IMR-90 (cell line): Measurements from ENCODE around the gene RGS10.

Source experiments
- BHLHE40 ChIP-seq: fragments of 150-350 bp; IDR thresholded peaks from 2 replicates; pipeline ENCODE4 v1.6.1; 2016; ENCODE audit warnings: mild to moderate bottlenecking, low read depth, low read length
- CEBPB ChIP-seq: IDR thresholded peaks from 2 replicates; pipeline ENCODE4 v1.6.1; 2012; ENCODE audit warnings: low read depth, low read length, improper control_type of control experiment
- CHD1 ChIP-seq: IDR thresholded peaks from 2 replicates; pipeline ENCODE4 v1.6.1; 2012; ENCODE audit warnings: low read depth, low read length, improper control_type of control experiment
- MAFK ChIP-seq: IDR thresholded peaks from 2 replicates; pipeline ENCODE4 v1.6.1; 2012; ENCODE audit warnings: low read depth, low read length, improper control_type of control experiment
- POLR2A ChIP-seq: IDR thresholded peaks from 2 replicates; pipeline ENCODE4 v1.6.1; 2012; ENCODE audit warnings: mild to moderate bottlenecking, low read depth, low read length
- RAD21 ChIP-seq: IDR thresholded peaks from 2 replicates; pipeline ENCODE4 v1.6.1; 2012; ENCODE audit warnings: low read length, improper control_type of control experiment
- RCOR1 ChIP-seq: IDR thresholded peaks from 2 replicates; pipeline ENCODE4 v1.6.1; 2012; ENCODE audit warnings: mild to moderate bottlenecking, low read length, improper control_type of control experiment; ENCODE audit not compliant: insufficient replicate concordance
- RFX5 ChIP-seq: IDR thresholded peaks from 2 replicates; pipeline ENCODE4 v1.8.0; 2012; ENCODE audit warnings: low read depth, mild to moderate bottlenecking, low read length, moderate library complexity
- TF ChIP-seq, protein P1 (sequence below): conservative IDR thresholded peaks from 2 replicates; pipeline ENCODE4 v1.5.1; 2012; ENCODE audit warnings: mild to moderate bottlenecking, low read depth, low read length, improper control_type of control experiment
- TF ChIP-seq, protein P2 (sequence below): fragments of 150-350 bp; IDR thresholded peaks from 2 replicates; pipeline ENCODE4 v1.6.1; 2016; ENCODE audit warnings: low read depth, mild to moderate bottlenecking, low read length, moderate library complexity, borderline replicate concordance
- TF ChIP-seq, protein P3 (sequence below): fragments of 150-350 bp; IDR thresholded peaks from 2 replicates; pipeline ENCODE4 v1.6.1; 2017; ENCODE audit warnings: mild to moderate bottlenecking, antibody characterized with exemption, low read length, low read depth

DNA sequence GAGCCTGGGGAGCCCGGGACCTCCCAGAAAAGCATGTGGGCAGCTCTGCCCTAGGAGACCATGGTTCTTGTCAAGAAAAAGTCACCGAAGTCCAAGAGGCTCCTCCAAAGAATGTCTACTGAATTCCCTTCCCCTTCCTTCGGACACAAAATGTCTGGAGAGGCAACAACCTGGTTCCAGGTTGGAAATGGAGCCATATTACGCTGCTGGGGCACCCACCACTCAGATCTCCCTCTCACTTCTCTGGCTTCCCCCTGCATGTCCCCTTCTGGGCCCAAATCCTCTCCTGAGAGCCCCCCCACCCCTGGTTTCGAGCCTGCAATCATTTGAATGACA, 52.6 kb downstream of the RGS10 start:
- TF ChIP-seq, protein P1, sequence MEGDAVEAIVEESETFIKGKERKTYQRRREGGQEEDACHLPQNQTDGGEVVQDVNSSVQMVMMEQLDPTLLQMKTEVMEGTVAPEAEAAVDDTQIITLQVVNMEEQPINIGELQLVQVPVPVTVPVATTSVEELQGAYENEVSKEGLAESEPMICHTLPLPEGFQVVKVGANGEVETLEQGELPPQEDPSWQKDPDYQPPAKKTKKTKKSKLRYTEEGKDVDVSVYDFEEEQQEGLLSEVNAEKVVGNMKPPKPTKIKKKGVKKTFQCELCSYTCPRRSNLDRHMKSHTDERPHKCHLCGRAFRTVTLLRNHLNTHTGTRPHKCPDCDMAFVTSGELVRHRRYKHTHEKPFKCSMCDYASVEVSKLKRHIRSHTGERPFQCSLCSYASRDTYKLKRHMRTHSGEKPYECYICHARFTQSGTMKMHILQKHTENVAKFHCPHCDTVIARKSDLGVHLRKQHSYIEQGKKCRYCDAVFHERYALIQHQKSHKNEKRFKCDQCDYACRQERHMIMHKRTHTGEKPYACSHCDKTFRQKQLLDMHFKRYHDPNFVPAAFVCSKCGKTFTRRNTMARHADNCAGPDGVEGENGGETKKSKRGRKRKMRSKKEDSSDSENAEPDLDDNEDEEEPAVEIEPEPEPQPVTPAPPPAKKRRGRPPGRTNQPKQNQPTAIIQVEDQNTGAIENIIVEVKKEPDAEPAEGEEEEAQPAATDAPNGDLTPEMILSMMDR: no peak
- no peak for TF ChIP-seq CEBPB
- TF ChIP-seq POLR2A: no peak
- TF ChIP-seq BHLHE40: no peak
- TF ChIP-seq CHD1: no peak
- TF ChIP-seq, protein P2, sequence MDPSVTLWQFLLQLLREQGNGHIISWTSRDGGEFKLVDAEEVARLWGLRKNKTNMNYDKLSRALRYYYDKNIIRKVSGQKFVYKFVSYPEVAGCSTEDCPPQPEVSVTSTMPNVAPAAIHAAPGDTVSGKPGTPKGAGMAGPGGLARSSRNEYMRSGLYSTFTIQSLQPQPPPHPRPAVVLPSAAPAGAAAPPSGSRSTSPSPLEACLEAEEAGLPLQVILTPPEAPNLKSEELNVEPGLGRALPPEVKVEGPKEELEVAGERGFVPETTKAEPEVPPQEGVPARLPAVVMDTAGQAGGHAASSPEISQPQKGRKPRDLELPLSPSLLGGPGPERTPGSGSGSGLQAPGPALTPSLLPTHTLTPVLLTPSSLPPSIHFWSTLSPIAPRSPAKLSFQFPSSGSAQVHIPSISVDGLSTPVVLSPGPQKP: no peak
- TF ChIP-seq RFX5: no peak
- no peak for TF ChIP-seq MAFK
- TF ChIP-seq, protein P3, sequence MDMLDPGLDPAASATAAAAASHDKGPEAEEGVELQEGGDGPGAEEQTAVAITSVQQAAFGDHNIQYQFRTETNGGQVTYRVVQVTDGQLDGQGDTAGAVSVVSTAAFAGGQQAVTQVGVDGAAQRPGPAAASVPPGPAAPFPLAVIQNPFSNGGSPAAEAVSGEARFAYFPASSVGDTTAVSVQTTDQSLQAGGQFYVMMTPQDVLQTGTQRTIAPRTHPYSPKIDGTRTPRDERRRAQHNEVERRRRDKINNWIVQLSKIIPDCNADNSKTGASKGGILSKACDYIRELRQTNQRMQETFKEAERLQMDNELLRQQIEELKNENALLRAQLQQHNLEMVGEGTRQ: no peak
- no peak for TF ChIP-seq RAD21
- TF ChIP-seq RCOR1: no peak
